Cardiac muscle cell (in vitro differentiated cells and primary cell): ENCODE measurements around the gene RPS10. TPM values are rescaled to one million over a fixed set of nuclear protein-coding genes. Genes with fewer than 3 reads are reported as not detected.

Source experiments
- DNase-seq, 2 donors: peaks; one replicate each; pipeline versions ENCODE4 v3.0.0 to v3.0.0-alpha.2; 2010 to 2017; ENCODE audit warnings: low read depth in 1 of 2, low spot score in 1 of 2
- H3K27ac ChIP-seq: fragments of 200-600 bp; sonication (generic); 2 replicates; pipeline ENCODE4 v1.5.1; 2016
- H3K27me3 ChIP-seq: fragments of 200-600 bp; sonication (generic); 2 replicates; pipeline ENCODE4 v1.6.0; 2016; ENCODE audit warnings: control low read depth
- H3K36me3 ChIP-seq: fragments of 200-600 bp; sonication (generic); 2 replicates; pipeline ENCODE4 v1.5.1; 2016; ENCODE audit warnings: control low read depth
- H3K4me1 ChIP-seq: fragments of 200-600 bp; sonication (generic); 2 replicates; pipeline ENCODE4 v1.8.1; 2017; ENCODE audit warnings: low read depth, mild to moderate bottlenecking, mixed run types
- H3K4me3 ChIP-seq: fragments of 200-600 bp; sonication (generic); 2 replicates; pipeline ENCODE4 v1.5.1; 2016; ENCODE audit warnings: mild to moderate bottlenecking
- H3K9me3 ChIP-seq: fragments of 200-600 bp; sonication (generic); 2 replicates; pipeline ENCODE4 v1.5.1; 2017; ENCODE audit warnings: low read depth, mild to moderate bottlenecking, control low read depth
- CTCF ChIP-seq: IDR thresholded peaks from 2 replicates; pipeline ENCODE4 v1.5.1; 2012; ENCODE audit warnings: low read depth, mild to moderate bottlenecking, low read length
- polyA plus RNA-seq: library from polyadenylated mRNA; unstranded; fragments of >200 nt; fragmentation: Nextera tagmentation; extraction: Ambion mirVana; gene quantifications from 2 replicates; pipeline ENCODE4 v1.2.1, GENCODE V29; 2016
- total RNA-seq: library from RNA; depleted of rRNA; stranded (reverse); fragments of >200 nt; gene quantifications from 2 replicates; pipeline ENCODE4 v1.2.3, GENCODE V29; 2016

RPS10 gene
- total and polyA plus RNA-seq, 2 experiments from 2014 or later = 632 to 1,764 TPM

DNA sequence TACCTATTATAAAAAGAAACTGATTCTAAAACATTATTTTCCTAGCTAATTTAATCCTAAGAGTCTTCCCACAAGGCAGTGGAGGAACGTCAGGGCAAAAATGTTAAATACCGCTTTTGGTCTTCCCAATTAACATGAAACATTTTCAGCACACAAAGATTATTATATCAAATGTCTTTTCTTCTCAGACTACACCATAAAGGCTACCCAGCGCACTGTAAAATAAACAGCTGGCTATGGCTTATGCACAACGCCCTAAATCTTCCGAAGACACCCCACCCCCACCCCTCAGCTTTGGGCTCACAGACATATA, 34.4 kb downstream of the RPS10 start:
- Histone ChIP-seq H3K9me3 (no peaks in the 10 kb centered on the region), H3K36me3 (no peaks in the 10 kb centered on the region), H3K4me1 (peaks cover 5% of the 10 kb centered on the region), H3K27ac (peak overlapping the region; percentile 84), H3K4me3 (peak overlapping the region; percentile 73), H3K27me3 (no peaks in the 10 kb centered on the region)
- DNase-seq = no peak
- no peak for TF ChIP-seq CTCF

DNA sequence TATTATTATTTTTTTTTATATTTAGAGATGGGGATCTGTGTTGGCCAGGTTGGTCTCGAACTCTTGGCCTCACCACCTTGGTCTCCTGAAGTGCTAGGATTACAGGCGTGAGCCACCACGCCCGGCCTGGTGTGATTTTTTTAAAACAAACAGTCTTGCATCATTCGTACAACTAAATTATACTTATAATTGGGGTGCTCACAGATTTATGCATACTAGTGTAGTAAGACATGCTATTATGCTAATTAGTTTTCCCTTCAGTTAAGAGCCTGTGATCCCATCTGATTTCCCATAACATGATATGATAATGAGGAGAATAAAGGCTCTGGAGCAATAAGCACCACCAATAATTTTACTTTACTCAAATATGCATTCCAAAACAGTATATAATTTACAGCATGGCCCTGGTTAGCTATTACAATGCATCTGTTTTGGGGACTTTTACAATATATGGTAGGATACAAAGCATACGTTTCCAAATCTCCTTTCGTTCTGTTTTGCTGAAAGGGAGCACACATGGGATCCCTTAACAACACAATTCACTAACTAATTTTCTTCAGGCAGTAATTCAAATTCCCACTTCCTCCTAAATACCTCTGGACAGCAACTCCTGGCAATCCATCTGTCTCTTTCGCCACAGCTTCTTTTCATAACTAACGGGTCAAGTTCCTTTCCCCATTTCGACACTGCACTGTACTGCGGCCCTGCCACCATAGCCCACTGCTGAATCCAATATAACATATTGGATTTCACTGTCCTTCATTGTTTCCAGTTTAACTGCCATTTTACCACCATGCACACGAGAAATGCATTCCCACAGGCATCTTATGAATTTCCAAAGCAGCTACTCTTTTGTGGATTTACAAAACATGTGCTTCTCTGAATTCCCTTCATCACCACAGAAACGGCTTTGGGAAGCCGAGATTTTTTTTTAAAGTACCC, 35.1 kb downstream of the RPS10 start:
- H3K9me3 ChIP-seq = no peaks in the 10 kb centered on the region
- no peaks in the 10 kb centered on the region for H3K36me3 ChIP-seq
- peak overlapping the region; percentile 73 for H3K4me3 ChIP-seq
- peaks cover 5% of the 10 kb centered on the region for H3K4me1 ChIP-seq
- H3K27me3 ChIP-seq = no peaks in the 10 kb centered on the region
- peak overlapping the region; percentile 84 for H3K27ac ChIP-seq
- no peak for TF ChIP-seq CTCF
- peak; percentile 41 to 88 for DNase-seq

DNA sequence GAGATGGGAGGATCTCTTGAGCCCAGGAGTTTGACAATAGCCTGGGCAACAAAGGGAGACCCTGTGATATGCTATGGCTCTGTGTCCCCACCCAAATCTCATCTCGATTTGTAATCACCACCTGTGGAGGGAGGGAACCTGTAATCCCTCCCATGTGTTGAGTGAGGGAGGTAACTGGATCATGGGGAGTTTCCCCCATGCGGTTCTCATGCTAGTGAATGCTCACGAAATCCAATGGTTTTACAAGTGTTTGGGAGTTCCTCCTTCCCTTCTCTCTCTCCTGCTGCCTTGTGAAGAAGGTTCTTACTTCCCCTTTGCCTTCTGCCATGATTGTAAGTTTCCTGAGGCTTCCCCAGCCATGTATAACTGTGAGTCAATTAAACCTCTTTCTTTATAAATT, 36.8 kb downstream of the RPS10 start:
- no peak for DNase-seq
- Histone ChIP-seq H3K36me3 (no peaks in the 10 kb centered on the region), H3K9me3 (no peaks in the 10 kb centered on the region), H3K27me3 (no peaks in the 10 kb centered on the region), H3K4me1 (peaks cover 10% of the 10 kb centered on the region), H3K4me3 (no peak overlapping the region), H3K27ac (no peak overlapping the region)
- no peak for TF ChIP-seq CTCF

GRCh38 chr6:34388421-34388820, 37.4 kb downstream of the RPS10 start:
- no peaks in the 10 kb centered on the region for H3K36me3 ChIP-seq
- no peak for TF ChIP-seq CTCF
- no peak overlapping the region for H3K27ac ChIP-seq
- no peaks in the 10 kb centered on the region for H3K27me3 ChIP-seq
- DNase-seq = no peak
- H3K4me3 ChIP-seq = no peak overlapping the region
- no peaks in the 10 kb centered on the region for H3K9me3 ChIP-seq
- H3K4me1 ChIP-seq = peaks cover 14% of the 10 kb centered on the region

- H3K4me3 ChIP-seq = no peak overlapping the region
- H3K27me3 ChIP-seq = no peaks in the 10 kb centered on the region
- peaks cover 14% of the 10 kb centered on the region for H3K4me1 ChIP-seq
- no peaks in the 10 kb centered on the region for H3K9me3 ChIP-seq
- no peak for TF ChIP-seq CTCF
- H3K27ac ChIP-seq = no peak overlapping the region
- DNase-seq = peak in 1 of 2 donors; percentile 92
- H3K36me3 ChIP-seq = no peaks in the 10 kb centered on the region
These were observed 39.3 kb downstream of the RPS10 start for GRCh38 chr6:34386316-34387137.
